H1 (cell line): Measurements from ENCODE around the gene PLCB4. TPM values are rescaled to one million over a fixed set of nuclear protein-coding genes. Genes with fewer than 3 reads are reported as not detected.

ENCODE experiments used
- CTCF ChIA-PET: fragments of 300-600 bp; sonication (Branson Sonifier 250); formaldehyde crosslinking; loops from one replicate; lab custom pipeline; 2021; ENCODE audit not compliant: partially characterized antibody; lab: Charles Lee
- POLR2A ChIA-PET: fragments of 300-600 bp; sonication (Branson Sonifier 250); formaldehyde crosslinking; loops from one replicate; lab custom pipeline; 2021; ENCODE audit warnings: inconsistent platforms; ENCODE audit not compliant: partially characterized antibody; lab: Charles Lee
- DNase-seq, 2 experiments: peaks; one replicate each; pipeline versions ENCODE4 v3.0.0 to v3.0.0-alpha.2; 2010 to 2022; ENCODE audit warnings: low spot score in 2 of 2, low read depth in 1 of 2, mixed read lengths in 1 of 2
- FAIRE-seq: peaks from 2 replicates; lab custom pipeline; 2011; peaks lifted over from hg19 to GRCh38; lab: Jason Lieb, UNC
- H2AFZ ChIP-seq: 2 replicates; pipeline ENCODE4 v1.8.1; 2012; ENCODE audit warnings: low read length, inconsistent platforms
- H2AK5ac ChIP-seq: 2 replicates; pipeline ENCODE4 v1.6.1; 2013; ENCODE audit warnings: low read depth, low read length
- H2BK120ac ChIP-seq: replicated peaks from 2 replicates; pipeline ENCODE3; 2013; ENCODE audit warnings: low read depth, low read length, inconsistent platforms
- H2BK12ac ChIP-seq: 2 replicates; pipeline ENCODE4 v1.6.1; 2013; ENCODE audit warnings: low read depth, low read length
- H2BK15ac ChIP-seq: 2 replicates; pipeline ENCODE4 v1.6.1; 2013; ENCODE audit warnings: low read length
- H2BK20ac ChIP-seq: 2 replicates; pipeline ENCODE4 v1.6.1; 2013; ENCODE audit warnings: low read length
- H2BK5ac ChIP-seq: 2 replicates; pipeline ENCODE4 v1.6.1; 2013; ENCODE audit warnings: low read depth, low read length
- H3K14ac ChIP-seq: 2 replicates; pipeline ENCODE4 v1.6.1; 2013; ENCODE audit warnings: inconsistent platforms; ENCODE audit not compliant: insufficient read length
- H3K18ac ChIP-seq: 2 replicates; pipeline ENCODE4 v1.6.1; 2013; ENCODE audit warnings: low read length; ENCODE audit errors: extremely low read depth
- H3K23ac ChIP-seq: 2 replicates; pipeline ENCODE4 v1.6.1; 2013; ENCODE audit warnings: inconsistent platforms; ENCODE audit not compliant: insufficient read length
- H3K23me2 ChIP-seq: 2 replicates; pipeline ENCODE4 v1.6.1; 2013; ENCODE audit warnings: low read depth, low read length
- H3K27ac ChIP-seq: 2 replicates; pipeline ENCODE4 v1.6.1; 2011; ENCODE audit warnings: low read depth, low read length, inconsistent platforms
- H3K27me3 ChIP-seq, 4 experiments: replicated peaks in 1 of 4; 1 replicate in 1 of 4; 2 replicates in 3 of 4; pipeline versions ENCODE4 v1.6.1 to v1.8.1; 2011 to 2013; ENCODE audit warnings: low read length in 3 of 4, mild to moderate bottlenecking in 3 of 4, inconsistent platforms in 2 of 4, mixed read lengths in 2 of 4, moderate library complexity in 1 of 4; ENCODE audit not compliant: control insufficient read depth in 3 of 4, insufficient read depth in 3 of 4; ENCODE audit errors: extremely low read depth in 1 of 4
- H3K36me3 ChIP-seq, 4 experiments: 2 replicates each; pipeline versions ENCODE4 v1.6.1 to v1.8.1; 2011 to 2013; ENCODE audit warnings: mild to moderate bottlenecking in 4 of 4, low read length in 3 of 4, moderate library complexity in 2 of 4, control low read depth in 1 of 4, inconsistent platforms in 1 of 4; ENCODE audit not compliant: insufficient read depth in 4 of 4, control insufficient read depth in 2 of 4
- H3K4ac ChIP-seq: replicated peaks from 2 replicates; pipeline ENCODE3; 2013; ENCODE audit warnings: low read length, low read depth, mixed read lengths, inconsistent platforms; ENCODE audit not compliant: insufficient read length
- H3K4me1 ChIP-seq, 4 experiments: replicated peaks in 1 of 4; 1 replicate in 1 of 4; 2 replicates in 3 of 4; pipeline versions ENCODE4 v1.6.1 to v1.8.1; 2011 to 2013; ENCODE audit warnings: low read length in 3 of 4, inconsistent platforms in 2 of 4, mixed read lengths in 1 of 4; ENCODE audit not compliant: insufficient read depth in 4 of 4, control insufficient read depth in 3 of 4
- H3K4me2 ChIP-seq, 2 experiments: 2 replicates each; pipeline versions ENCODE4 v1.6.1 to v1.8.1; 2011 to 2013; ENCODE audit warnings: low read depth in 2 of 2, low read length in 2 of 2, control low read depth in 1 of 2, inconsistent platforms in 1 of 2, mild to moderate bottlenecking in 1 of 2; ENCODE audit not compliant: insufficient read depth in 1 of 2
- H3K4me3 ChIP-seq, 4 experiments: fragments of 200-600, 300-600 bp in 1 of 4; sonication (generic), shearing (Covaris generic), sonication (Bioruptor Twin) in 1 of 4; 2 replicates each; pipeline versions ENCODE4 v1.5.1 to v1.8.1; 2011 to 2016; ENCODE audit warnings: low read length in 4 of 4, low read depth in 3 of 4, control low read depth in 2 of 4, inconsistent platforms in 2 of 4, mild to moderate bottlenecking in 2 of 4, mixed read lengths in 1 of 4, moderate library complexity in 1 of 4; ENCODE audit not compliant: insufficient read depth in 2 of 4; ENCODE audit errors: extremely low read depth in 1 of 4
- H3K56ac ChIP-seq: replicated peaks from 2 replicates; pipeline ENCODE3; 2013; ENCODE audit warnings: low read depth, mild to moderate bottlenecking, mixed read lengths, low read length, inconsistent platforms; ENCODE audit not compliant: insufficient read length
- H3K79me1 ChIP-seq: 2 replicates; pipeline ENCODE4 v1.6.1; 2013; ENCODE audit warnings: low read depth, low read length, control low read depth
- H3K79me2 ChIP-seq, 2 experiments: 2 replicates each; pipeline versions ENCODE4 v1.6.1 to v1.8.1; 2012 to 2013; ENCODE audit warnings: low read length in 2 of 2, mild to moderate bottlenecking in 2 of 2, inconsistent platforms in 1 of 2; ENCODE audit not compliant: insufficient read depth in 2 of 2, control insufficient read depth in 1 of 2
- H3K9ac ChIP-seq, 4 experiments: replicated peaks in 1 of 4; 1 replicate in 1 of 4; 2 replicates in 3 of 4; pipeline versions ENCODE4 v1.6.1 to v1.8.1; 2011 to 2013; ENCODE audit warnings: low read depth in 3 of 4, low read length in 3 of 4, control low read depth in 2 of 4, mild to moderate bottlenecking in 2 of 4, moderate library complexity in 2 of 4, inconsistent platforms in 1 of 4; ENCODE audit errors: extremely low read depth in 1 of 4
- H3K9me3 ChIP-seq, 2 experiments: 2 replicates each; pipeline versions ENCODE4 v1.6.1 to v1.8.1; 2012 to 2013; ENCODE audit warnings: mild to moderate bottlenecking in 2 of 2, moderate library complexity in 2 of 2, control low read depth in 1 of 2, inconsistent platforms in 1 of 2, low read depth in 1 of 2, low read length in 1 of 2, mixed read lengths in 1 of 2; ENCODE audit not compliant: insufficient read depth in 2 of 2
- H4K20me1 ChIP-seq, 2 experiments: replicated peaks in 1 of 2; 2 replicates each; pipeline versions ENCODE3 to v1.8.1; 2011 to 2013; ENCODE audit warnings: inconsistent platforms in 2 of 2, low read length in 2 of 2, mild to moderate bottlenecking in 1 of 2; ENCODE audit not compliant: insufficient read depth in 2 of 2, control insufficient read depth in 1 of 2
- H4K5ac ChIP-seq: 2 replicates; pipeline ENCODE4 v1.6.1; 2013; ENCODE audit warnings: low read length, low read depth, mixed read lengths, inconsistent platforms; ENCODE audit not compliant: insufficient read length
- H4K8ac ChIP-seq: 2 replicates; pipeline ENCODE4 v1.8.0; 2013; ENCODE audit warnings: mild to moderate bottlenecking, moderate library complexity, low read length, inconsistent platforms; ENCODE audit not compliant: insufficient read depth; ENCODE audit errors: extremely low read depth
- H4K91ac ChIP-seq: replicated peaks from 2 replicates; pipeline ENCODE3; 2013; ENCODE audit warnings: low read length, mixed read lengths, inconsistent platforms; ENCODE audit not compliant: insufficient read length
- BCL11A ChIP-seq, 2 experiments: IDR thresholded peaks; one replicate each; pipeline ENCODE4 v1.6.1; 2011; ENCODE audit warnings: low read depth in 2 of 2, low read length in 2 of 2, mild to moderate bottlenecking in 2 of 2
- RAD21 ChIP-seq, 2 experiments: IDR thresholded peaks in 1 of 2; conservative IDR thresholded peaks in 1 of 2; 2 replicates each; pipeline ENCODE4 v1.6.1; 2011; ENCODE audit warnings: low read depth in 2 of 2, low read length in 2 of 2, improper control_type of control experiment in 1 of 2, inconsistent platforms in 1 of 2, mild to moderate bottlenecking in 1 of 2, moderate library complexity in 1 of 2
- WGBS, 2 experiments: shearing (Covaris generic) in 1 of 2; methylation state at CpG; one replicate each; pipeline versions ENCODE4 v1.1.6 to v1.1.7; 2013 to 2015; ENCODE audit warnings: low lambda C conversion rate in 2 of 2, mixed read lengths in 2 of 2, inconsistent platforms in 1 of 2, low coverage in 1 of 2, missing lambda C conversion rate in 1 of 2; ENCODE audit not compliant: insufficient replicate concordance in 2 of 2, insufficient coverage in 1 of 2, insufficient read length in 1 of 2; ENCODE audit errors: extremely low coverage in 1 of 2, missing lambda C conversion rate in 1 of 2; 5-methylcytosine and 5-hydroxymethylcytosine counted together
- polyA plus RNA-seq, 7 experiments: library from polyadenylated mRNA; depleted of rRNA in 3 of 7; stranded (reverse) in 5 of 7; unstranded in 2 of 7; fragments of >200 nt in 5 of 7; fragments of 200-250 nt in 2 of 7; gene quantifications; 1 replicate in 5 of 7; 2 replicates in 1 of 7; 4 replicates in 1 of 7; pipeline versions ENCODE4 v1.2.1 to v1.2.3, GENCODE V29; 2011 to 2013; ENCODE audit warnings: missing spikeins in 2 of 7, mixed read lengths in 2 of 7
- total RNA-seq: library from RNA; stranded (reverse); fragmentation: NEBNext Ultra II Directional; extraction: Animal tissue kit (Norgen Biotek cat#: 25700); gene quantifications from 2 replicates; pipeline ENCODE4 v1.2.1, GENCODE V29; 2021

The PLCB4 gene
- total and polyA plus RNA-seq, 2 of the 8 experiments (the other 6 are each of a cell fraction or from before 2014, with no cell fraction given), result 3.2 to 14.1 TPM

- Histone ChIP-seq H2BK120ac (no peak overlapping the region), H3K4me3 (no peak overlapping the region), H3K27me3 (no peaks in the 10 kb centered on the region), H4K20me1 (no peaks in the 10 kb centered on the region), H3K9me3 (no peaks in the 10 kb centered on the region), H2AK5ac (no peak overlapping the region), H2BK12ac (no peak overlapping the region), H3K14ac (no peak overlapping the region), H4K91ac (no peak overlapping the region), H3K4me1 (no peaks in the 10 kb centered on the region), H2BK15ac (no peak overlapping the region), H2BK5ac (no peak overlapping the region), H4K5ac (no peak overlapping the region), H3K79me2 (no peaks in the 10 kb centered on the region; a peak in 1 of 4 replicates), H2AFZ (no peak overlapping the region), H4K8ac (peak overlapping the region; percentile 29; the same call in 1 of the 2 replicates), H3K4ac (no peak overlapping the region), H3K18ac (no peak overlapping the region), H3K56ac (no peak overlapping the region), H3K23me2 (no peaks in the 10 kb centered on the region), H3K23ac (no peak overlapping the region), H3K9ac (no peak overlapping the region), H3K4me2 (no peak overlapping the region), H3K36me3 (no peaks in the 10 kb centered on the region), H2BK20ac (no peak overlapping the region), H3K79me1 (no peaks in the 10 kb centered on the region), H3K27ac (no peak overlapping the region)
- CTCF ChIA-PET, result interaction anchor here (0.7 to 1.7 kb wide), 10 partner anchors 9 to 1111 kb away, joined by 3 to 4 read pairs (median 3); no protein-coding TSS in a partner anchor
- 81% methylated on average over 2 of the region's 2 CpGs; no CpG with 5 or more reads in 1 of the 2 experiments for WGBS, 2 experiments
- DNase-seq, result no peak
- FAIRE-seq, result no peak
- POLR2A ChIA-PET, result no interaction called here
- TF ChIP-seq BCL11A (IDR thresholded peaks at IDR 0.05; ENCODE audit: low read depth in 2 of 2, low read length in 2 of 2) (no peak), RAD21 (IDR thresholded peaks at IDR 0.05 in 1 of 2, conservative IDR thresholded peaks at IDR 0.05 in 1 of 2; ENCODE audit: low read depth in 2 of 2, low read length in 2 of 2) (peak in 1 of 2 experiments; percentile 37; a peak in 1 of 4 replicates)
Observed at GRCh38 chr20:9353180-9353915, 284.5 kb downstream of the PLCB4 start.
